ENCODE measurements around the gene ZSCAN5A. TPM values are rescaled to one million over a fixed set of nuclear protein-coding genes. Genes with fewer than 3 reads are reported as not detected.

The ZSCAN5A gene
- total and polyA plus RNA-seq, 9 of the 15 experiments (the other 6 are each of a cell fraction or from before 2014, with no cell fraction given): 5.8 to 15.3 (median 11.8) TPM

GRCh38 chr19:56294549-56294948, 20.1 kb downstream of the ZSCAN5A start:
- no TSS peak for BruUV-seq (replicated peaks)
- WGBS (ENCODE audit: insufficient coverage, low coverage, missing lambda C conversion rate): 87% methylated on average over 4 of the region's 4 CpGs
- POLR2A ChIA-PET: no interaction called here
- TF ChIP-seq E2F8 (IDR thresholded peaks at IDR 0.05; ENCODE audit: low read depth, partially characterized antibody) (no peak), MAFK (IDR thresholded peaks at IDR 0.05; ENCODE audit: low read length) (no peak), NFIC (IDR thresholded peaks at IDR 0.05) (peak; percentile 50), SRSF3 (IDR thresholded peaks at IDR 0.05; ENCODE audit: insufficient read depth, low read length) (no peak), BMI1 (IDR thresholded peaks at IDR 0.05; ENCODE audit: low read length) (no peak), MAFG (tag; conservative IDR thresholded peaks at IDR 0.05) (0 out of 2 replicates have a peak, but pooled peaks have one; percentile 12), ZNF224 (CRISPR knock-in tag; IDR thresholded peaks at IDR 0.05) (no peak), ESRRA (IDR thresholded peaks at IDR 0.05; ENCODE audit: borderline replicate concordance, low read depth) (no peak), MAFF (IDR thresholded peaks at IDR 0.05; ENCODE audit: low read length) (0 out of 2 replicates have a peak, but pooled peaks have one; percentile 1), ZBTB40 (IDR thresholded peaks at IDR 0.05) (peak; percentile 93), ZBTB40 (CRISPR knock-in tag; IDR thresholded peaks at IDR 0.05) (peak; percentile 90), RBM15 (IDR thresholded peaks at IDR 0.05; ENCODE audit: insufficient read depth, low read length) (no peak)

More at GRCh38 chr19:56294549-56294948, 20.1 kb downstream of the ZSCAN5A start:
- H4K20me1 ChIP-seq (replicated peaks; ENCODE audit: control insufficient read depth, insufficient read depth, low read length): no peaks in the 10 kb centered on the region
- no peaks in the 10 kb centered on the region for H3K9me3 ChIP-seq (replicated peaks; ENCODE audit: control insufficient read depth, insufficient read depth, low read depth, low read length)
- CTCF ChIA-PET (ENCODE audit: low intra/inter-chr PET ratio): no interaction called here
- DNase-seq (ENCODE audit: extremely low read depth in 1 of 4, low spot score in 3 of 4) (no peak), FAIRE-seq (no peak), ATAC-seq (no peak)
- no peaks in the 10 kb centered on the region for H3K27me3 ChIP-seq (ENCODE audit: control insufficient read depth in 2 of 2, insufficient read depth in 2 of 2, low read length in 2 of 2)
- H3K9ac ChIP-seq (ENCODE audit: insufficient read depth in 1 of 2, low read depth in 2 of 2, low read length in 2 of 2): no peak overlapping the region
- no peak overlapping the region for H2AFZ ChIP-seq (ENCODE audit: low read depth, low read length)
- peaks cover 12% of the 10 kb centered on the region; the same call in 1 of the 3 replicates for H3K36me3 ChIP-seq (ENCODE audit: control insufficient read depth, insufficient read depth, low read length)
- in situ Hi-C loops (cut with MboI): no loop called here
- no peaks in the 10 kb centered on the region for H3K4me1 ChIP-seq (replicated peaks in 1 of 2; ENCODE audit: control insufficient read depth in 2 of 2, insufficient read depth in 2 of 2, low read length in 2 of 2)
- no peaks in the 10 kb centered on the region for H3K79me2 ChIP-seq (ENCODE audit: control insufficient read depth, insufficient read depth, low read length)
- no peak overlapping the region for H3K4me2 ChIP-seq (ENCODE audit: insufficient read depth, low read length)
- no peak overlapping the region for H3K4me3 ChIP-seq
- H3K9me1 ChIP-seq (ENCODE audit: control insufficient read depth, insufficient read depth, low read length): no peaks in the 10 kb centered on the region
- H3K27ac ChIP-seq (ENCODE audit: extremely low read depth, low read depth, low read length): no peak overlapping the region
- intact Hi-C loops (cut with micrococcal nuclease): no loop called here

All from K562 (cell line).